ENCODE measurements around the gene ACTG1.

Gene ACTG1

DNA sequence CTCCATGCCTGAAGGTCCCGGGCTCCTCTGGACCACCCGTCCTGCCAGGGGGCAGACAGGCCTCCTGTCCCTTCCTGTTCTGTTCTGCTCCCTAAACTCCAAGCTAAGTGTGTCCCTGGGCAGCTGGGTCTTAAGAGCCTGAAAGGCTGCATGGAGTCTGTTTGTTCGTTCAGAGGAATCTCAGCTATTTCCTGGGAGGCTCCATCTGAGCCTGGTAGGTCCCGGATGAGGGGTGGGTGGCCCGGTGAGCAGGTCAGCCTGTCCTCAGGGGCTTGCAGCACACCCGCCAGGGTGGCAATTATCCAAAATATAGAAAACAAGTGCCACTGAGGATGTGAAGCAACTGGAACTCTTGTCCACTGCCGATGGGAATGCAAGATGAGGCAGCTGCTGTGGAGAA is 12.6 kb downstream of the ACTG1 start:
- TF ChIP-seq, protein P1, sequence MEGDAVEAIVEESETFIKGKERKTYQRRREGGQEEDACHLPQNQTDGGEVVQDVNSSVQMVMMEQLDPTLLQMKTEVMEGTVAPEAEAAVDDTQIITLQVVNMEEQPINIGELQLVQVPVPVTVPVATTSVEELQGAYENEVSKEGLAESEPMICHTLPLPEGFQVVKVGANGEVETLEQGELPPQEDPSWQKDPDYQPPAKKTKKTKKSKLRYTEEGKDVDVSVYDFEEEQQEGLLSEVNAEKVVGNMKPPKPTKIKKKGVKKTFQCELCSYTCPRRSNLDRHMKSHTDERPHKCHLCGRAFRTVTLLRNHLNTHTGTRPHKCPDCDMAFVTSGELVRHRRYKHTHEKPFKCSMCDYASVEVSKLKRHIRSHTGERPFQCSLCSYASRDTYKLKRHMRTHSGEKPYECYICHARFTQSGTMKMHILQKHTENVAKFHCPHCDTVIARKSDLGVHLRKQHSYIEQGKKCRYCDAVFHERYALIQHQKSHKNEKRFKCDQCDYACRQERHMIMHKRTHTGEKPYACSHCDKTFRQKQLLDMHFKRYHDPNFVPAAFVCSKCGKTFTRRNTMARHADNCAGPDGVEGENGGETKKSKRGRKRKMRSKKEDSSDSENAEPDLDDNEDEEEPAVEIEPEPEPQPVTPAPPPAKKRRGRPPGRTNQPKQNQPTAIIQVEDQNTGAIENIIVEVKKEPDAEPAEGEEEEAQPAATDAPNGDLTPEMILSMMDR (IDR thresholded peaks at IDR 0.05; ENCODE audit: borderline replicate concordance, insufficient read depth, low read depth, low read length) = no peak
- no peak overlapping the region for H3K4me3 ChIP-seq (ENCODE audit: low read depth, low read length)

DNA sequence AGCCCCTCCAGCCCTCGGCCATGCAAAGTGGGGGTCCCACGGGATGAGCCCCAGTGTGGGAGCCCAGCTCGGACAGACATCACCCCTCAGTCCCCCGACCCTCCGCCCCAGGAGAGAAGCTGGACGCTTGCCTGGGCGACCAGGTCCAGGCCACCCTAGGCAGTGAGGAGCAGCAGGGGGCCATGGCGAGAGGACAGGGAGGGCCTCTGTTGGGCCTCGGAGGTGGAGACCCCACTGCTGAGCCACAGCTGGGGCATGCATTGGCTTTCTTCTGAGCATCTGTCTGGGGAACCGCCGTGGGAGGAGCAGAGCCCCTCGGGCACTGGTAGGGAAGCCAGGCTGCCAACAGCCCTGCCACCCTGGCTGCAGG is 13.0 kb downstream of the ACTG1 start:
- TF ChIP-seq, protein P1 (IDR thresholded peaks at IDR 0.05; ENCODE audit: borderline replicate concordance, insufficient read depth, low read depth, low read length) = no peak

DNA sequence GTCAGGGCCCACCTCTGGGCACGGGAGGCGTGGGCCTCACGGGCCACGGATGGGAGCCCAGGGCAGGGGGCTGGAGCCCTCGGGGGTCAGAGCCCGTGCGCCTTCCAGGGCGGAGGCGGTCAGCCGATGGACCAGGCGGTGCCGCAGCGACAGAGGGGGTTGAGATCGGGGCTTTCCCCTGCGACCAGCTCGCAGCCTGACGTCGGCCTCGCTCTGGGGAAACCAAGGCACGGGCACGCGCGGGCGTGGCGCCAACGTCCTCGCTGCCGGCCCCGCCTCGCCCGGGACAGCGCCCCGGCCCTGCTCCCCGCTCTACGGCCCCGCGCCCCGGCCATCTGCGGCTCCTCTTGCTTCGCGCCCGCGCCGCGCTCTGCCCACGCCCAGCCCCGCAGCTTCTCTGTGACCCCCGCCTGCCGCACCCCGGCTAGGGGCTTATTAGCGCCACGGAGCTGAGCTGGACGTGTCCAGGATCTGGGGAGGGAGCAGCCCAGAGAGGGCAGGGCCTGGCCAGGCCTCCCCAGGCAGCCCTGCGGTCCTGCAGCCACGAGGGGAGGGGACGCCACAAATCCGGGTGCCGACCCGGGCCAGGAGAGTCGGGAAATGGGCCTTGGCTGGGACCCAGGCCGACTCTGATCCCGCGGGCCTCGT is 13.5 kb downstream of the ACTG1 start:
- H3K4me3 ChIP-seq (ENCODE audit: low read depth, low read length) = no peak overlapping the region
- TF ChIP-seq, protein P1 (IDR thresholded peaks at IDR 0.05; ENCODE audit: borderline replicate concordance, insufficient read depth, low read depth, low read length) = no peak

More for the DNA sequence above, 13.0 kb downstream of the ACTG1 start:
- no peak overlapping the region for H3K4me3 ChIP-seq (ENCODE audit: low read depth, low read length)

DNA sequence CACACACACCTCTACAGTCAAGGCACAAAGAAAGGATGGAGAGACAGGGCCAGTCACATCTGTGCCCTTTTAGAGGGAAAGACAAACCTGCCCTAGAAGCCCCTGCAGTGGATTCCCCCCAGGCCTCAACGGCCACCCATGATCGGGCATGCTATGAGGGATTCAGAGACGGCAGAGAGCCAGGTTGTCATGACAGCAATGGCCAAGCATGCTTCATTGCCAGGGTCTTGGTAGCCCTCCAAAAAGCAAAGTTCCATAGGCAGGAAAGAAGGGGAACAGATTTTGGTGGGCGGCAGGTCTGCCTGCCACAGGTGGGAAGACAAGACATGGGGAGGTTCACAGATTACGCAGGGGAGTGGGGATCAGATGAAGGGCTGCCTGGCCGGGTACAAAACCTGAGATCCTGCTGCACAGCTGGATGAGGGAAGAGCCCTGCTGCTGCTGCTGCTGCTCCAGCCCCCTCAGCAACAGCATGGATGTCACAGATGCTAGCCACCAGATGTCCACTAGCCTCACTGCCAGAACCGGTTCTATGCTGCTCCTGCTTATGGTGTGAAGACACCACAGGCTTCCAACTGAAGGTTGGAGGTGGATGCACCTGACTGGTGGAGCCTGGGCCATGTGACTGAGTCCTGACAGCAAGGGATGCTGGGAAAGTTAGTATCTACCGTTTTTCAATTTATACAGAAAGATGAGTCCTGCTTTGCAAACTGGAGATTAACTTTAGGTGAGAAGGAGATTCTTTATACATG is 17.8 kb downstream of the ACTG1 start:
- H3K4me3 ChIP-seq (ENCODE audit: low read depth, low read length) = no peak overlapping the region
- TF ChIP-seq, protein P1 (IDR thresholded peaks at IDR 0.05; ENCODE audit: borderline replicate concordance, insufficient read depth, low read depth, low read length) = no peak

DNA sequence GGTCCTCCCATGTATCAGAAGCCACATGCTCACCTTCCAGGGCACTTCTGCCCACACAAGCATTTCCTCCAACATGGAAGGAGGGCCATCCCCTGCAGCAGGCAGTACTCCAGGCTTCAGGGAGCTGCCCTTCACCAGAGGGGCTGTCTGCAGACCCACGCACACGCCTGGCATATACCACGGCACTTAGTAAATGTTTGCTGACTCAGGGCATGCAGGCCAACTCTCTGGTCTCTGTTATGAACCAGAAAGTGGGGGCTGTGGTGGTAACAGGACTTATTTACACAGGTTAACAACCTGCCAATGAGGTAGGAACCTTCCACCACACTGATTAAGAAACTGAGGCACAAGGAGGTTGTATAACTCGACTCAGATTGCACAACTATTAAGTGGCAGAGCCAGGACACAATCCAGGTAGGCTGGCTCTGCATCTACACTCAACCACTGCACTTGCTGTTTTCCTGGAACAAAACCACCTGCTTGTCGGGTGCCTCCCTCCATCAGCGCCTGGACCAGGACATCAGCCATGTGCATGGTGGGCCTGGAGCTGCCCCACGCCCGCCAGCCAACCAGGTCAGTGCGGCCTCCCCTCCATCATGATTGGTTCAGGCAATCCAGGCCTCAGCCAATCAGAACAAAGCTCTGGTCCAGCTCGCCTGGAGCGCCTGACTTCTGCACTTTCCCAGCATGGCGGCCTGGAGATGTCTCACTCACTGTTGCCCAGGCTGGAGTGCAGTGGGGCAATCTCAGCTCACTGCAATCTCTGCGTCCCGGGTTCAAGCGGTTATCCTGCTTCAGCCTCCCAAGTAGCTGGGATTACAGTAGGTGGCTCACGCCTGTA is 19.2 kb downstream of the ACTG1 start:
- H3K4me3 ChIP-seq (ENCODE audit: low read depth, low read length) = no peak overlapping the region
- TF ChIP-seq, protein P1 (IDR thresholded peaks at IDR 0.05; ENCODE audit: borderline replicate concordance, insufficient read depth, low read depth, low read length) = no peak

DNA sequence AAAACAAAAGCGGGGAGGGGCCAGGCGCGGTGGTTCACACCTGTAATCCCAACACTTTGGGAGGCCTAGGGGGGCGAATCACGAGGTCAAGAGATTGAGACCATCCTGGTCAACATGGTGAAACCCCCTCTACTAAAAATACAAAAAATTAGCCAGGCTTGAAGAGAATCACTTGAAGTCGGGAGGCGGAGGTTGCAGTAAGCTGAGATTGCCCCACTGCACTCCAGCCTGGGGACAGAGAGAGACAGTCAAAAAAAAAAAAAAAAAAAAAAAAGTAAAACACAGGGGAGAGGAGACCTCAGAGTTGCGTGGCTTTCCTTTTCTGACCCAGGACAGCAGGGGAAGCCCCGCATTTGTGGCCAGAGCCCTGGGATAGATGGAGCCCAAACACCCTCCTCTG is 19.9 kb downstream of the ACTG1 start:
- no peak overlapping the region for H3K4me3 ChIP-seq (ENCODE audit: low read depth, low read length)
- TF ChIP-seq, protein P1 (IDR thresholded peaks at IDR 0.05; ENCODE audit: borderline replicate concordance, insufficient read depth, low read depth, low read length) = no peak

Measured in GM12875 (cell line).